GM12878 (cell line): ENCODE data around the gene PHF2.

Source experiments
- BRCA1 ChIP-seq: IDR thresholded peaks from 2 replicates; pipeline ENCODE4 v1.6.1; 2011; ENCODE audit warnings: low read depth, low read length, improper control_type of control experiment
- CEBPB ChIP-seq, 2 experiments: fragments of 150-350 bp in 1 of 2; IDR thresholded peaks; 2 replicates each; pipeline ENCODE4 v1.6.1; 2012 to 2014; ENCODE audit warnings: low read depth in 2 of 2, low read length in 2 of 2, borderline replicate concordance in 1 of 2, inconsistent platforms in 1 of 2
- CTCF ChIP-seq, 3 experiments: IDR thresholded peaks in 2 of 3; conservative IDR thresholded peaks in 1 of 3; 2 replicates each; pipeline ENCODE4 v1.5.1; 2011; ENCODE audit warnings: low read depth in 3 of 3, low read length in 3 of 3, mild to moderate bottlenecking in 3 of 3, control low read depth in 2 of 3, moderate library complexity in 2 of 3, inconsistent platforms in 1 of 3, mixed read lengths in 1 of 3; ENCODE audit not compliant: control insufficient read depth in 2 of 3, insufficient read depth in 1 of 3; ENCODE audit errors: extremely low read depth in 1 of 3
- DPF2 ChIP-seq: fragments of 450-650 bp; IDR thresholded peaks from 2 replicates; pipeline ENCODE4 v1.6.1; 2017; ENCODE audit warnings: mild to moderate bottlenecking
- EP300 ChIP-seq, 2 experiments: fragments of 150-350 bp in 1 of 2; IDR thresholded peaks; 2 replicates each; pipeline ENCODE4 v1.6.1; 2011 to 2012; ENCODE audit warnings: low read depth in 2 of 2, low read length in 2 of 2, borderline replicate concordance in 1 of 2, improper control_type of control experiment in 1 of 2, inconsistent platforms in 1 of 2; ENCODE audit not compliant: control insufficient read depth in 1 of 2
- PBX3 ChIP-seq: IDR thresholded peaks from 2 replicates; pipeline ENCODE4 v1.6.1; 2011; ENCODE audit warnings: mild to moderate bottlenecking, low read depth, low read length, moderate library complexity; ENCODE audit not compliant: insufficient replicate concordance
- RELA ChIP-seq: fragments of 450-650 bp; IDR thresholded peaks from 2 replicates; pipeline ENCODE4 v1.8.0; 2014; ENCODE audit warnings: borderline replicate concordance; ENCODE audit not compliant: partially characterized antibody

DNA sequence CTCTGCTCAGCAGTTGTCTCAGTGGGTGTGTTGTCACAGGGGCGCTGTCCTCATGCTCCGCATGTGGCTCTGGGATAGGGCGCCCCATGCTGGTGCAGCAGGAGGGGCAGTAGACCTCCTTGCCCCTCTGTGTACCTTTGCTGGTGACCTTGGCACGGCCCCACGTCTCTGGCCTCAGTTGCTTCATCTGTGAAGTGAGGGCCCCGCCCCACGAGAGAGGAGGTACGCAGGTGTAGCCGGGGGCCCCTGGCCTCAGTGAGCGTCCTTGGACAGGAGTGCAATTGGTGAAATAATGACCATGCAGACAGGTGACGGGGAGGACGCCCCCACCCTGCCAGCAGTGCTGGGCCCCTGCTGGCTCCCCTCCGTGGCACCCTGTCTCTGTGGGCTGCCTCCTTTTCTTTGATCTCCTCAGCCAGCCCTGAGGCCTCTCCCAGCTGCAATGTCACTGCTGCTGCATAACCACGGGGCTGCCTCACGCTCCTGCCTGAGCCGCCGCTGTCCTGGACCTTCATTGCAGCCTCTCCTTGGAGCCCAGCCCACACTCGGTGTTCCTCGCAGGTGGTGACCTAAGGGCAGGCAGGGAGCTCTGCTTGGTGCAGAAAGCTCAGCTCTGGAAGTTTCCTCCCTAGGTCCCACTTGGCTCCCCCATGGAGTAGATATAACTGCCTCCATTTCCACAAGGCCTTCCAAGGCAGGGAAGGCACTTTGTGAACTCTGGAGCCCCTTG, 57.3 kb downstream of the PHF2 start:
- TF ChIP-seq CTCF (IDR thresholded peaks at IDR 0.05 in 2 of 3, conservative IDR thresholded peaks at IDR 0.05 in 1 of 3; ENCODE audit: control insufficient read depth in 2 of 3, extremely low read depth in 1 of 3, insufficient read depth in 1 of 3, low read depth in 3 of 3, low read length in 3 of 3): no peak
- no peak for TF ChIP-seq PBX3
- TF ChIP-seq BRCA1: no peak
- no peak for TF ChIP-seq CEBPB (IDR thresholded peaks at IDR 0.05; ENCODE audit: borderline replicate concordance in 1 of 2, low read depth in 2 of 2, low read length in 2 of 2)
- no peak for TF ChIP-seq DPF2
- no peak for TF ChIP-seq RELA
- no peak for TF ChIP-seq EP300 (IDR thresholded peaks at IDR 0.05; ENCODE audit: borderline replicate concordance in 1 of 2, control insufficient read depth in 1 of 2, low read depth in 2 of 2, low read length in 2 of 2)
